ENCODE data around the gene FCHO2.

FCHO2 gene

DNA sequence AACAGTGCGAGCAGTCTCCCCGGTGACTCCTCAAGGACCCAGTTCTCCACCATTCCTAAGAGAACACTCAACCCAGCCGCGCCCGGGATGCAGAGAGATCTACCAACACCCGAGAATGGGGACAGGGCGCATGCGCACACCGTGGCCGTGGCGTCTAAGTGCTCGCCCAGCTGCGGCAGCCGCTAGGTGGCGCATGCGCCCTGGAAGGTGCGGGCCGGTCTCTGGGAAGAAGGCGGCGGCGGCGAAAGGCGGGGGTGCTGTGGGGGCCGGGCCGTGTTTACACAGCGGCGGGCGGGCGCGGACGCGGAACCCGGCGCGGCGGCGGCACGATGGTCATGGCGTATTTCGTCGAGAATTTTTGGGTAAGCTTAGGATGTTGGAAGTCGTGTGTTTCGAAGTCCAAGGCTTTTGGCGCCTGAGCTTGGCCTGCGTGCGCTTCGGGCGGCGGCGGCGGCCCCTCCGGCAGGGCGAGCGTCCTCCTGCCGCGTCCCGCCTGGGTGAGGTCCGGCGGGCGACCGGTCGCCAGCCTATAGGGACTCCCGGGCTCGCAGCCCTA lies at the start of gene FCHO2:
Gene FCHO2 (plus strand): TSS at position 274 of the 556 bp plus-strand sequence. CDS start 56 bp downstream, at position 330.
- peak; percentile 96 for DNase-seq (ENCODE audit: low read depth)
- peak within 1 kb of the TSS; percentile 73 for H3K4me3 ChIP-seq (ENCODE audit: control insufficient read depth, low read depth, low read length)
- TF ChIP-seq, protein P1, sequence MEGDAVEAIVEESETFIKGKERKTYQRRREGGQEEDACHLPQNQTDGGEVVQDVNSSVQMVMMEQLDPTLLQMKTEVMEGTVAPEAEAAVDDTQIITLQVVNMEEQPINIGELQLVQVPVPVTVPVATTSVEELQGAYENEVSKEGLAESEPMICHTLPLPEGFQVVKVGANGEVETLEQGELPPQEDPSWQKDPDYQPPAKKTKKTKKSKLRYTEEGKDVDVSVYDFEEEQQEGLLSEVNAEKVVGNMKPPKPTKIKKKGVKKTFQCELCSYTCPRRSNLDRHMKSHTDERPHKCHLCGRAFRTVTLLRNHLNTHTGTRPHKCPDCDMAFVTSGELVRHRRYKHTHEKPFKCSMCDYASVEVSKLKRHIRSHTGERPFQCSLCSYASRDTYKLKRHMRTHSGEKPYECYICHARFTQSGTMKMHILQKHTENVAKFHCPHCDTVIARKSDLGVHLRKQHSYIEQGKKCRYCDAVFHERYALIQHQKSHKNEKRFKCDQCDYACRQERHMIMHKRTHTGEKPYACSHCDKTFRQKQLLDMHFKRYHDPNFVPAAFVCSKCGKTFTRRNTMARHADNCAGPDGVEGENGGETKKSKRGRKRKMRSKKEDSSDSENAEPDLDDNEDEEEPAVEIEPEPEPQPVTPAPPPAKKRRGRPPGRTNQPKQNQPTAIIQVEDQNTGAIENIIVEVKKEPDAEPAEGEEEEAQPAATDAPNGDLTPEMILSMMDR (conservative IDR thresholded peaks at IDR 0.05; ENCODE audit: control insufficient read depth, insufficient read depth, low read depth, low read length) = peak; percentile 51

DNA sequence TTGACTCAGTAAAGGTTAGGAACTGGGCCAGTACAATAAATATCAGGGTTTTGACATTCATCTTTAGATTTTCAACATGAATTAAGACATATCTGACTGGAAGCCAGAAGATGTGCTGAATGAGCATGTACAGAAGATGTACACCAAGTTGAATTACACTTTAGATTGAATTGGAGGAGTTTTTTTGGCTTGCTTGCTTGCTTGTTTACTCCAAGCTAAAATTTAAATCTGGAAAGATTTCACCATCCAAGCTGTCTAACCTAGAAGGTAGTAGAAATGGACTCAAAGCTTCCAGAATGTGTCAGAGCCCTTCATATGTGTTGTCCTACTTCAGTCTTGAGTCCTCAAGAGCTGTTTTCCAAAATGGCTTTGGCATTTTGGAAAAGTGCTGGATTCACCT lies 49.0 kb upstream of the FCHO2 start:
- TF ChIP-seq, protein P1 (conservative IDR thresholded peaks at IDR 0.05; ENCODE audit: control insufficient read depth, insufficient read depth, low read depth, low read length) = no peak
- DNase-seq (ENCODE audit: low read depth) = no peak
- no peak overlapping the region for H3K4me3 ChIP-seq (ENCODE audit: control insufficient read depth, low read depth, low read length)

DNA sequence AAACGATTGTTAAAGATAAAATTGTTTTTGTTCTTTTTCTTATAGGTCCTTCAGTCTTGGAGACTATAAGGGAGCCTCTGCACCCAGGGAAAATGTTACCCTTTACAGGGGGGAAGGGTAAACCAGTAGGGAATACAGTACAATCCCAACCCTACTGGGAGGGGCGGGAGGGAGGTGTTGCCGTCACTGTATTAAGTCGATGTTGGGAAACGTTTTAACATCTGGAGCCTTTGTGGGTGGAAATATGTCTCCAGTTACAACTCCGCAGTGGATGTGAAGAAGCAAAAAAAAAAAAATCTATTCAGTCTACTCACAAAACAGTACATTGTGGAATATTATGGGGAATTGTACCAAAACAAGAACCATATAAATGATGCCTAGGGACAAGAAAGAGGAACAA lies 47.2 kb upstream of the FCHO2 start:
- DNase-seq (ENCODE audit: low read depth) = peak; percentile 68
- TF ChIP-seq, protein P1 (conservative IDR thresholded peaks at IDR 0.05; ENCODE audit: control insufficient read depth, insufficient read depth, low read depth, low read length) = no peak

GRCh38 chr5:72917371-72917776 lies 38.5 kb upstream of the FCHO2 start:
- TF ChIP-seq, protein P1 (conservative IDR thresholded peaks at IDR 0.05; ENCODE audit: control insufficient read depth, insufficient read depth, low read depth, low read length) = no peak
- DNase-seq (ENCODE audit: low read depth) = no peak
- no peak overlapping the region for H3K4me3 ChIP-seq (ENCODE audit: control insufficient read depth, low read depth, low read length)

More for the DNA sequence above, 47.2 kb upstream of the FCHO2 start:
- no peak overlapping the region for H3K4me3 ChIP-seq (ENCODE audit: control insufficient read depth, low read depth, low read length)

GRCh38 chr5:72920690-72921502 lies 34.9 kb upstream of the FCHO2 start:
- H3K4me3 ChIP-seq (ENCODE audit: control insufficient read depth, low read depth, low read length) = no peak overlapping the region
- DNase-seq (ENCODE audit: low read depth) = peak; percentile 42
- TF ChIP-seq, protein P1 (conservative IDR thresholded peaks at IDR 0.05; ENCODE audit: control insufficient read depth, insufficient read depth, low read depth, low read length) = peak; percentile 44

- no peak for DNase-seq (ENCODE audit: low read depth)
- TF ChIP-seq, protein P1 (conservative IDR thresholded peaks at IDR 0.05; ENCODE audit: control insufficient read depth, insufficient read depth, low read depth, low read length) = no peak
- H3K4me3 ChIP-seq (ENCODE audit: control insufficient read depth, low read depth, low read length) = no peak overlapping the region
These were observed 34.0 kb upstream of the FCHO2 start for GRCh38 chr5:72921886-72922285.

All from fibroblast of mammary gland (primary cell).